SK-N-SH treated with all-trans-retinoic acid at 6 μM for 48 hours (cell line): ENCODE results near the gene UBE2G1.

ENCODE experiments used
- CSDC2 ChIP-seq: fragments of 250-450 bp; sonication (Bioruptor Pico); IDR thresholded peaks from 2 replicates; pipeline ENCODE4 v1.5.0; 2020; ENCODE audit warnings: mild to moderate bottlenecking, moderate library complexity
- ESRRG ChIP-seq: fragments of 250-450 bp; sonication (Bioruptor Pico); IDR thresholded peaks from 2 replicates; pipeline ENCODE4 v1.6.1; 2021; ENCODE audit warnings: mild to moderate bottlenecking
- ISL1 ChIP-seq: fragments of 250-450 bp; sonication (Bioruptor Pico); IDR thresholded peaks from 2 replicates; pipeline ENCODE4 v2.1.2; 2022; ENCODE audit warnings: mild to moderate bottlenecking, moderate library complexity
- RARB ChIP-seq: fragments of 250-450 bp; sonication (Bioruptor Pico); IDR thresholded peaks from 2 replicates; pipeline ENCODE4 v1.8.0; 2021; ENCODE audit warnings: mild to moderate bottlenecking, moderate library complexity
- TOX ChIP-seq: fragments of 250-450 bp; sonication (Bioruptor Pico); IDR thresholded peaks from 2 replicates; pipeline ENCODE4 v1.8.0; 2021; ENCODE audit warnings: mild to moderate bottlenecking, moderate library complexity, borderline replicate concordance
- TSHZ2 ChIP-seq: fragments of 250-450 bp; sonication (Bioruptor Pico); IDR thresholded peaks from 2 replicates; pipeline ENCODE4 v1.5.0; 2020; ENCODE audit warnings: mild to moderate bottlenecking, moderate library complexity
- ZFP3 ChIP-seq: fragments of 250-450 bp; sonication (Bioruptor Pico); IDR thresholded peaks from 2 replicates; pipeline ENCODE4 v1.5.0; 2020; ENCODE audit warnings: mild to moderate bottlenecking, moderate library complexity
- TF ChIP-seq, protein P1 (sequence below): fragments of 250-450 bp; sonication (Bioruptor Pico); IDR thresholded peaks from 2 replicates; pipeline ENCODE4 v1.5.1; 2021; ENCODE audit warnings: mild to moderate bottlenecking, moderate library complexity
- TF ChIP-seq, protein P2 (sequence below): fragments of 250-450 bp; sonication (Bioruptor Pico); IDR thresholded peaks from 2 replicates; pipeline ENCODE4 v1.5.1; 2020; ENCODE audit warnings: low read depth, mild to moderate bottlenecking, moderate library complexity

- TF ChIP-seq, protein P1, sequence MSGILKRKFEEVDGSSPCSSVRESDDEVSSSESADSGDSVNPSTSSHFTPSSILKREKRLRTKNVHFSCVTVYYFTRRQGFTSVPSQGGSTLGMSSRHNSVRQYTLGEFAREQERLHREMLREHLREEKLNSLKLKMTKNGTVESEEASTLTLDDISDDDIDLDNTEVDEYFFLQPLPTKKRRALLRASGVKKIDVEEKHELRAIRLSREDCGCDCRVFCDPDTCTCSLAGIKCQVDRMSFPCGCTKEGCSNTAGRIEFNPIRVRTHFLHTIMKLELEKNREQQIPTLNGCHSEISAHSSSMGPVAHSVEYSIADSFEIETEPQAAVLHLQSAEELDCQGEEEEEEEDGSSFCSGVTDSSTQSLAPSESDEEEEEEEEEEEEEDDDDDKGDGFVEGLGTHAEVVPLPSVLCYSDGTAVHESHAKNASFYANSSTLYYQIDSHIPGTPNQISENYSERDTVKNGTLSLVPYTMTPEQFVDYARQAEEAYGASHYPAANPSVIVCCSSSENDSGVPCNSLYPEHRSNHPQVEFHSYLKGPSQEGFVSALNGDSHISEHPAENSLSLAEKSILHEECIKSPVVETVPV (CRISPR knock-in tag), result no peak
- TF ChIP-seq RARB (no peak), CSDC2 (CRISPR knock-in tag) (no peak), TOX (CRISPR knock-in tag) (no peak), TSHZ2 (CRISPR knock-in tag) (no peak), ISL1 (CRISPR knock-in tag) (no peak), ZFP3 (no peak), ESRRG (CRISPR knock-in tag) (no peak)
- TF ChIP-seq, protein P2, sequence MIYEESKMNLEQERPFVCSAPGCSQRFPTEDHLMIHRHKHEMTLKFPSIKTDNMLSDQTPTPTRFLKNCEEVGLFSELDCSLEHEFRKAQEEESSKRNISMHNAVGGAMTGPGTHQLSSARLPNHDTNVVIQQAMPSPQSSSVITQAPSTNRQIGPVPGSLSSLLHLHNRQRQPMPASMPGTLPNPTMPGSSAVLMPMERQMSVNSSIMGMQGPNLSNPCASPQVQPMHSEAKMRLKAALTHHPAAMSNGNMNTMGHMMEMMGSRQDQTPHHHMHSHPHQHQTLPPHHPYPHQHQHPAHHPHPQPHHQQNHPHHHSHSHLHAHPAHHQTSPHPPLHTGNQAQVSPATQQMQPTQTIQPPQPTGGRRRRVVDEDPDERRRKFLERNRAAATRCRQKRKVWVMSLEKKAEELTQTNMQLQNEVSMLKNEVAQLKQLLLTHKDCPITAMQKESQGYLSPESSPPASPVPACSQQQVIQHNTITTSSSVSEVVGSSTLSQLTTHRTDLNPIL, result no peak
Observed at GRCh38 chr17:4407851-4408250, 41.4 kb upstream of the UBE2G1 start.
